HG03159 (cell line): ENCODE results near the gene FARP2.
"Not testable (repeated sequence)": the region's sequence is repeated elsewhere in the genome, so short reads cannot be mapped to it uniquely, and the experiment has no call there.

Experiments
- ATAC-seq: cut with Tn5 transposase; IDR thresholded peaks from one replicate; pipeline ENCODE4 v1.9.1; 2021; ENCODE audit warnings: mild to moderate bottlenecking, moderate library complexity; ENCODE audit not compliant: unreplicated experiment

Gene FARP2, protein sequence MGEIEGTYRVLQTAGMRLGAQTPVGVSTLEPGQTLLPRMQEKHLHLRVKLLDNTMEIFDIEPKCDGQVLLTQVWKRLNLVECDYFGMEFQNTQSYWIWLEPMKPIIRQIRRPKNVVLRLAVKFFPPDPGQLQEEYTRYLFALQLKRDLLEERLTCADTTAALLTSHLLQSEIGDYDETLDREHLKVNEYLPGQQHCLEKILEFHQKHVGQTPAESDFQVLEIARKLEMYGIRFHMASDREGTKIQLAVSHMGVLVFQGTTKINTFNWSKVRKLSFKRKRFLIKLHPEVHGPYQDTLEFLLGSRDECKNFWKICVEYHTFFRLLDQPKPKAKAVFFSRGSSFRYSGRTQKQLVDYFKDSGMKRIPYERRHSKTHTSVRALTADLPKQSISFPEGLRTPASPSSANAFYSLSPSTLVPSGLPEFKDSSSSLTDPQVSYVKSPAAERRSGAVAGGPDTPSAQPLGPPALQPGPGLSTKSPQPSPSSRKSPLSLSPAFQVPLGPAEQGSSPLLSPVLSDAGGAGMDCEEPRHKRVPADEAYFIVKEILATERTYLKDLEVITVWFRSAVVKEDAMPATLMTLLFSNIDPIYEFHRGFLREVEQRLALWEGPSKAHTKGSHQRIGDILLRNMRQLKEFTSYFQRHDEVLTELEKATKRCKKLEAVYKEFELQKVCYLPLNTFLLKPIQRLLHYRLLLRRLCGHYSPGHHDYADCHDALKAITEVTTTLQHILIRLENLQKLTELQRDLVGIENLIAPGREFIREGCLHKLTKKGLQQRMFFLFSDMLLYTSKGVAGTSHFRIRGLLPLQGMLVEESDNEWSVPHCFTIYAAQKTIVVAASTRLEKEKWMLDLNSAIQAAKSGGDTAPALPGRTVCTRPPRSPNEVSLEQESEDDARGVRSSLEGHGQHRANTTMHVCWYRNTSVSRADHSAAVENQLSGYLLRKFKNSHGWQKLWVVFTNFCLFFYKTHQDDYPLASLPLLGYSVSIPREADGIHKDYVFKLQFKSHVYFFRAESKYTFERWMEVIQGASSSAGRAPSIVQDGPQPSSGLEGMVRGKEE

DNA sequence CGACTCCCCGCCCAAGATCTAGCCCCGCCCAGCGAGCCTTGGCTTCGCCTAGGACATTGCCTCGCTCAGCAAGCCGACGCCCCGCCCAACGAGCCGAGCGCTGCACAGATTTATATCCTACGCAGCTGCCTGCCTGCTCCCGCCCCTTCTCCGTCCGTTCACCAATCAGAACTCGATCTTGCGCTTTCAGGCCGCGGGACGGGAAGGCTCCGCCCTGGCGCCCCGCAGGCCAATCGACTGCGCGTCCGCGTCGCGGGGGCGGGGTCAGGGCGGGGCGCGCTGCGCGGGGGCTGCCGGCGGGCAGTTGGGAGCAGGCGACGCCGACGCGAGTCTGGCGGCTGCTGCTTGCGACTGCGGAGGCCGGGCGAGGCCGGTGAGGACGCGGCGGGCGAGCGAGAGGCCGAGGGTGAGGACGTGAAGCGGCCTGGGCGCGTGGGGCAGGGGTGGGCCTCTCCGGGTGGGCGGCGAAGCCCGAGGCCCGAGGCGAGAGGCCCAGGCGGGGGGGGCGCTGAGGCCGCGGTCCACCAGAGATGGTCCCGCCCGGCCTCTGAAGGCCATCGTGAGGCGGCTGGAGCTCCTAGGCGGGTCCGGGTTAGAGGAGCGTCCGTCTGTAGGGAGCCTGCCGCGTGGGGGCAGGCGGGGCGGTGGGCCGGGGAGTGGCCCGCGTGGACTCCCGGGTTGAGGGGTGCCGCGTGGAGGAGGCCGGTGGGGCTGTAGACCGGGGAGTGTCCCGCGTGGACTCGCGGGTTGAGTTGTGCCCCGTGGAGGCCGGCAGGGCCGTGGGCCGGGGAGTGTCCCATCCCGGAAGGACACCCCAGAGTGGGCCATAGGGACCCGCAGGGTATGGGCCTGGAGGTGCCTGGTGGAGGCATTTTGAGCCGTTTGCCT is at the start of gene FARP2:
TSS of gene FARP2 (plus strand) at position 303 of the 888 bp plus-strand sequence. CDS start 16,823 bp downstream, outside the sequence.
- peak; percentile 78 for ATAC-seq

DNA sequence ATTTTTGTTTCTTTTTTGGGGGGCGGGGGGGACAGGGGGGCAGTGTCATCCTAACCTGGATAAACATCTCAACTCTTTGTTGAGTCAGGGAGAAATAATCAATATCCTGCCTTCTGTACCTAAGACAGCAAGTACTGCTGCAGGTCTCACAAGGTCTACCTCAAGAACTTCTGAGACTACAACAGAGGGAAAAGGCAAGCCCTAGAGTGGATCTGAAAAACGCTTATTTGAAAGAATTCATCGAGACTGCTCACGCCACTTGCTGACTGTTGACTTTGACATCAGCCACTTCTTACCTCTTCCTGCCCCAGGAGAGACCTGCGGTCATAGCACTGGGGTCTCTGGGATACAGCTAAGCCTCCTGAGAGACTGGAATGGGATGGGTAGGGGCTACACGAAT is 49.0 kb upstream of the FARP2 start:
- no peak for ATAC-seq

DNA sequence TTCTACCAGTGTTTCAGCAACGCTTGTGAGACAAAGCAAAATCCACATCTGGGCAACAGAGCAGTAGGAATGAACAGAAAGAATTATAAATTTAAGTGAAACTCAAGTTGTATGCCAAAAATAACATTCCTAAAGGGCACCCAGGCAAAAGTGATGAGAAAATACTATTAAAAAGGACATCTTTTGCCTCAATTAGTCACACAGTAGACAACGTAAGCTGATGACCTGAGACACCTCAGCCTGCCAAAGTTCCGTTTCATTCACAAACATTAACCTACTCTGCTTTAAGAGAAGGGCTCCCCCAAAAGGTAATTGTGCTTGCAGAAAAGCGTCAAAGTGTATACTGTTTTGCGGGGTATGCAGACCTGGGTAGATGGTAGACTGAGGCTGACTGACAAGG is 47.8 kb upstream of the FARP2 start:
- ATAC-seq = no peak

DNA sequence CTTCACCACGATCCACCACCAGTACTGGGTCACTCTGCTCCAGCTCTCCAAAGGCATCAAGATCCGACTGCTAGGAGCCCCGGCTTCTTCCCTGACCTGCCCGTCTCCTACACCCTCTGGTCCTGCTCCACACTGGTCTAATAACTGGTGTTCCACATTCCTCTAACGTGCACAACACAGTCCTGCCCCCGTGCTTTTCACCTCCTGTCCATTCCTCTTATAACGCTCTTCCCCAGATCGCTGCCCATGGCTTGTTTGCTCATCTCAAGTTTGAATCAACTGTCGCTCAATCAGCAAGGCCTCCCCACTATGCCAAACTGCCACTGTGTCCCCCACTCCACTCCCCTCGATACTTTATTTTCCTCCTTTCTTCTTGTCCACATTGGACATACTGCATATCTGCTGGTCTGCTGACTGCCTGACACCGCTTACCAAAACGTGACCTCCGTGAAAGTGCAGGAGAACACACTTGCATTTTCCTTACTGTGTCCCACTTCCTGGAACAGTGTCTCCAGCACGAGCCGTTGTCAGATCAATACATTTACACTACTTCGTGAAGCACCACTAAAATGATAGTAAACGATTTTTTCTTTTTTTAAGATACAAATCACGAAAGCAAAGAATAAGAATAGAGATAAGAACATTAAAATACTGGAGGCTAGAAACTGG is 47.1 kb upstream of the FARP2 start:
- ATAC-seq = no peak

DNA sequence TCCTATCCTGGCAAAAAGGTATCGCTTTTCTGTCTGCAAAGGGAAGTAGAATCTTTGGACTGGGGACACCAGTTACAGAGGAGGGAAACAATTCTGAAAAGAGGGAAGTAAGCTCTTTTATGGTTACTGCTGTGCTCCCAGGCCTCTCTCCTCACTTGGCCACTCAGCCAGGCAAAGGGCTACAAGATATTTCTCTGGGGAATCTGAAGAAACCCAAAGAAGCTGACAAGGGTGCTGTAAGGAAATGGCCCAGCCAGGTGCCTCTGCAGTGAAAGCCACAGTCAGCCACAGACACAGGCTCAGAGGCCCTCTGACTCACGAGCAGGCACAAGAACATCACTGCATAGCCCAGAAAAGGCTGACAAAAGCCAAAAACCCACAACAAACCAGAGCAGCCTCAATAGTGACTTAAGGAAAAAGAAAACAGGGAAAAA is 46.4 kb upstream of the FARP2 start:
- peak; percentile 39 for ATAC-seq

DNA sequence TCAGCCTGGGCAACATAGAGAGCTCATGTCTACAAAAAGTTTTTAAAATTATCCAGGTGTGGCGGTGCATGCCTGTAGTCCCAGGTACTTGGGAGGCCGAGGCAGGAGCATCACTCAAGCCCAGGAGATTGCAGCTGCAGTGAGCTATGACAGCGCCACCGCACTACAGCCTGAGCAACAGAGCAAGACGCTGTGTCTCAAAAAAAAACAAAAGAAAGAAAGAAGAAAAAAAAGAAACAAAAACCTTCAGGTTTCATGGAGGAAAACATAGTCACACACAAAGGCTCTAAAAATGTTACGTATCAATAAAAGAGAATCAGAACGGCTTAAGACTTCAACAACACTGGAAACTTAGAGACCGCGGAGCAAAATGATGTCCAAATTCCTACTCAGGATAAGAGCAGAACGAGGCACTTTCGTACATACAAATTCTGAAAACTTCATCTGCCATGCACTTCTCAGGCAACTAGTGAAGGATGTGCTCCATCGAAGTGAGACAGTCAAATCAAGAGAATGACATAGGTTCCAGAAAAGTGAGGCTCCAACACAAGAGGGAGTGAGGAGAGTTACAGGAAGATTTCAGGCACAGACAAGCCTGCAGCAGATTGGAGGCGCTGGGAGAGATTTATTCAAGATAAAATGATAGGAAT is 45.0 kb upstream of the FARP2 start:
- no peak for ATAC-seq

DNA sequence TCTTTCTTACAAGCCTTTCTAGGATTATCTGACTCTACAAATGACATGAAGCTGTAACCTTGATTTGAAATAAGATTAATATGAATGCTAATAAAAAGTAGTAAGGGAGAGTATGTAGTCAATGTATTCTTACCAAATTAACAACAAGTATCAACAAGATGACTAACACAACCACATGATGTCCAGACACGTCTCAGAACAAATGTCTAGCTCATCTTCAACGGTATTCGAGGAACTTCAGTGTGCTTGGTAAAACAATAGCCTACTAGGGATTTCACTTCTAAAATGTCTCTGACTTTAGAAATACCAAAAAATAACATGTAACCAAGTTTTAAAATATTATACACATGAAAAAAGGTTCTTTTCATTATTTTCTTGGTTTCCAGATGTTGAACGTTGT is 44.0 kb upstream of the FARP2 start:
- no peak for ATAC-seq

DNA sequence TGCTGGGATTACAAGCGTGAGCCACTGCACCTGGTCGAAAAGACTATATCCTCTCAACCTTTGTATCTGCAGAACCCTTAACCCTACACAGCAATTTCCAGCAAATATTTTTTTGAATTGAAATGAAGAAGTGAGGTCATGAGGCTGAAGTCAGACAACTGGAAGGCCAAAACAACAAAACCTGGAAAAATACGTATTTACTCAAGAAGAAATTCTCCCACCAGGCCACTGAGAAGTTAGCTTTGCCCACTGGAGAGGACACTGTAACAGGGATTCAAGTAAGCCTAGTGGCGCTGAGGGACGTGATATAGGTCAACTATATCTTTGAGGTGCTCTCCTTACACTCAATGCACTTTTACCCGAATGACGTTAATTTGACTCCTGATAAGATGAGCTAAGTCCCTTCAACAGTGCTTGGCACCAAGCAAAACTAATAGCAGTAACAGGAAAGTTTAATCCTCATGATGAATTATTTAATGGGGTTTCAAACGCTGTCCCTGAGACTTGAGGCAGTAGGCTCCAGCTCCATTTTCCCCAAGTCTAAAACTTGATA is 42.5 kb upstream of the FARP2 start:
- ATAC-seq = no peak

DNA sequence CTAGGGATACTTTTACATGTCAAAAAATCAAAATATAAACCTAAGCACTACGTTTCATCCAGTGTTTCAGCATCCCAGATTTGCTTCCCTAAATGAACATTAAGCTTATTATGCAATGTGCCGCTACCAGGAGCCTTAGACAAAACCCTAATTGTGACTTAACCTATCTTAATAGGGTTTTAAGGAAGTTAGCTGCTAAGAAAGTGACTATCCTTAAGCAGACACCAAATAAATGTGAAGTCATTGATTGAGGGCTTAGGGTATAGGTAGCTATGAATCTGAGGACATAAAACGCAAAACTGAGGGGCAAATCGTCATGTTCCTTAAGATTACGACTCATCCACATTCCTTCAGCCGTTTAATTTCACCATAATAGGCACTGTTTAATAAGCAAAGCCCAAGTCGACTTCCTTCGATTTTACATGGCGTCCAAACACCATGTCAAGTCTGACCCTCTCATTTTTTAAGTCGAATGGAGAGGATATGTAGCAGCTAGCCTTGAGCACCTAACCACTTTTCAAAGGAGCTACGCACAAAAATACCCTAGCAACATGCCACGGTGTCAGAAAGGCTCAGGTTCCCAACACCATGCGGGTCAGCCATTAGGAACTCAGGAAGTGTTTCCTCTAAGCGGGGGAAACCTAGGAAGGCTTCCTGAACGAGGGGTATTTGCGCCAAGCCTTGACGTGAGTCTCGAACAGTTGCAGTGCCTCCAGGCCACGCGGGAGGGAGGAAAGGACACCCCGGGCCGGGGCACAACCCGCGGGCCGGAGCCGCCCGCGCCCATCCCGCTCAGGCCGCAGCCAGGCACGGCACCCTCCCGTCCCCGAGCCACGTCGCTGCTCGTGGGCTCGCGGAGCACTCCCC is 41.6 kb upstream of the FARP2 start:
- ATAC-seq = no peak

DNA sequence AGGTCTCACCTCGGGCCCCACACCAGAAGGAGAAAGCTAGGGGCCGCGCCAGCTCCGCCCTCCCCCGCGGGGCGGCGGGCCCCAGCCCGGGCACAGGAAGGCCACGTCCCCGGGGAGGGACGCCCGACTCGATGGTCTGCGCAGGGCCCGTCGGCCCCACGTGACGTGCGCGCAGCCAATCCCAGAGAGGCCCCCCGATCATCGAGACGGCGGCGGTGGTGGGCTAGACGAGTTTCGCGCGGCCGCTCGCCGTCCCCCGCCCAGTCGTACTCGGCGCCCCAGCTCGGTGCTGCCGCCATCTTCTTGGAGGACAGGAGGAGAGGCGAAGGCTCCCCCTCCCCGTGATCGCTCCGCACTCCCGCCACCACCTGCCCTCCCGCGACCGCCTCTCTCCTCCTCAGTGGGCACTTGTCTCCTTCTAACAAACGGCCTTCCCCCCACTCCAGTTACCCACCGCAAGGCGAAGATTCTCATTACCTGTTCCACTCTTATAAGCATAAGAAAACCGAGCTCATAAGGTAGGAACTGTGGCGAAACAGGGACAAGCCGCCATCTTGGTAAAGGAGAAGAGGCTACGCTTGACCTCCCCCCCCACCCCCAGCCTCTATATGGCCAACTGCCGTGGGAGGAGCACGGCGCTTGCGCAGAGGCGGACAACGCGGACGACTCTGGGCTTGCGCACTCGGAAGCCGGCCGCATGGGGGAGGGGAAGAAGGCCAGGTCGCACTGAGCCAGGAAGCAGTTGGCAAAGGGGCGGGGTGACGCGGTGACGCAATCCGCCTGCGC is 40.8 kb upstream of the FARP2 start, which contains the start of gene HDLBP:
TSS of gene HDLBP (minus strand) at position 580 of the 786 bp plus-strand sequence. CDS start 48,803 bp downstream, outside the sequence.
- ATAC-seq = peak; percentile 70

DNA sequence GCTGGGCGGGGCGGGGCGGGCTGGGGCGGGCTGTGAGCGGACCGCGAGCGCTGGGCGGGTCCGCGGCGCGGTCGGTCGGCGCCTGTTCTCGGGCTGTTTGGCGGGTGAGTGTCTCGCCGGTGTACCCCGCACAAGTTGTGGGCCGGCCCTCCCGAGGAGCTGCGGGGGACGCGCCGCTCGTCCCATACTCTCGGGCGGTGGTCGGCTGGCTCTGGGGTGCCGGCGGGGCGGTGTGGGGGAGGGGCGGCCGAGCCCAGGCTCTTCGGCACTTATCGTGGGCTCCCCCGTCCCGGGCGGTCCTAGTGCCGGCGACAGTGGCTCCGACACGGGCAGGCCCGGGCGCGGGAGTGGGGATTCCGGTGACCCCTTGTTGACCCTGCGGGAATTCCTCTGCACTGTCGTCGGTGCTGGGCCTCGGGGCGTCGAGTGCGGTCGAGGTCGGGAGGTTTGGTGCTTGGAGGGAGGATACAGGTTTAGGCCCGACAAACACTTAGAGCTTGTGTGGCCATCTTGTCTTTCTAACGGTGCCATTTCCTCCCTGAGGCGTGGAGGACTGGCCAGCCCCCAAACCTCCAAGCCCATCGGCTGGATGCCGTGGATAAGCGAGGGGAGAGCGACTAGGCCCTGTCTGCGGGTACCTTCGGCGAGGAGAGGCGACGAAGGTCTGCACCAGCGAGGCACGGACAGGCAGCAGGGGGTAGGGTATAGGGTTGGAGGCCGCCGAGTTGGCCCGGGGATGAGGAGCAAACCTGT is 40.0 kb upstream of the FARP2 start, which contains the start of gene SEPTIN2:
TSS of gene SEPTIN2 (plus strand) at position 47 of the 753 bp plus-strand sequence. CDS start 8,308 bp downstream, outside the sequence.
- peak; percentile 37 for ATAC-seq

DNA sequence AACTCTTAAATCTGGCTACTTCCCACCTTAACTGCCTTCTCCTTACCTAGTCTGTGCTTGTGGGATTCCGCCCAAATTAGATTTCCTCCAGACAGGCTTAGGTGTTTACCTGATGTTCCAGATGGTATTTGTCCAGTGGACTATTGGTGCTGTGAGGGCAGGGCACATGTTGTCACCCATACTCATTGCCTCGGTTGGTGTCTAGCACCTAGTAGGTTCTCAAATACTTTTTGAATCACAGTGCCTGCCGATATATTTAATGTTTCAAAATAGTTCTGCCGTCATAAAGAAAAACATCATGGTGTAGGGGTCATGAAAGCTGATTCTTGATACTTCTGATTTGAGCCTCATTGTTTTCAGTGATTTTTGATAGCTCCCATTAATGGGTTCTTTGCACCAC is 39.3 kb upstream of the FARP2 start:
- no peak for ATAC-seq

DNA sequence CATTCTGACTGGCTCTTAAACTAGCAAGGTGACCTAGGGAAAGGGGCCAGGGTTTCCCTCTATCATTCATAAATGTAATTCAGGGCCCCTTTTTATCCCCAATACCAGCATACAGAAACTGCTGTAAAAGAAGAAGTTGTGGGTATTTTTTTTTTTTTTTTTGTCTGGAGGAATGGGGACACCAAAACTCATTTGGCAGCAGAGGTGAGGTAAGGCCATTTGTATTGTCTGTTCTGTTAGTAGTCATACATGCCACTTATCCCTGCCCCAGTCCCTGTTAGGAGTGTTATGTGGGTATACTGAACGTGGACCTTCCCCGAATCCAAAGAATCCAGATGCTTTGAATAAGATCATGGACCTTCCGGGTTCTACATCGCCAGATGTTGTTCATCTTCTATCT is 38.7 kb upstream of the FARP2 start:
- ATAC-seq = no peak

DNA sequence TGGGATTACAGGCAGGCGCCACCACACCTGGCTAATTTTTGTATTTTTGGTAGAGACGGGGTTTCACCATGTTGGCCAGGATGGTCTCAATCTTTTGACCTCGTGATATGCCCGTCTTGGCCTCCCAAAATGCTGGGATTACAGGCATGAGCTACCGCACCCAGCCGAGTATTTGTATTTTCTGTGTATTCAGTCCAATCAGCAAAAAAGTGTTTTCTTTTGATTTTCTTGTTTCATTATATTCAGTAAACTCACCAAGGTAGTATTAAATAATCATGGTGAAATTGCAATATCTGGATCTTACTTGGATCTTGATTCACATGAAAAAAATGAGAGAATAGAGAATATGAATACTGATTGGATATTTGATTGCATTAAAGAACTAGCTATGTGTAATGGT is 37.3 kb upstream of the FARP2 start:
- not testable (repeated sequence) for ATAC-seq

DNA sequence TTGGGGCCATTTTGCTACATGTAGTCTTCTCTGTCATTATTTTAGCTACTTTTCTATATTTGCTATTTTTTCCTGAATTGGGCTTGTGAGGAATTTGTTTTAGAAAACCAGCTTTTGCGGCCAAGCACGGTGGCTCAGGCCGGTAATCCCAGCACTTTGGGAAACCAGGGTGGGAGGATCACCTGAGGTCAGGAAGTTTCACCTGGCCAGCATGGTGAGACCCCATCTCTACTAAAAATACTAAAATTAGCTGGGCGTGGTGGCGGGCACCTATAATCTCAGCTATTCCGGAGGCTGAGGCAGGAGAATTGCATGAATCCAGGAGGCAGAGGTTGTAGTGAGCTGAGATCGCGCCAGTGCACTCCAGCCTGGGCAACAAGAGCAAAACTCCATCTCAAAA is 35.7 kb upstream of the FARP2 start:
- no peak for ATAC-seq

DNA sequence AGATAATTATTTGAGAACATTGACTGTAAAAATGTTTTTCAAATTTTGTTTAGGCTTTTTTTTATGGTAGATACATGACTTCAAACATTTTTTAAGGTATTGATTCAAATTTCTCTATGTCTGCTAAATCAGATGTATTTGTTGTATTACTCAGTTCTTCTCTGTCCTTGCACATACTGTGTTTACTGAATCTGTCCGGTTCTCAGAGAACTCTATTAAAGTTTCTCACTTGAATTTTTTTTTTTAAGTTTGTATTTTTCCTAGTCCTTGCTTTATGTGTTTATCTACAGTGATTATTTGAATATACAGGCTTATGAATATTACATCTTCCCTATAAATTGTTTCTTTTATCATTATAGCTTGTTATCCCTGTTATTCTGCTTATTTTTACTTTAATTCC is 35.1 kb upstream of the FARP2 start:
- ATAC-seq = no peak
